Nephron progenitor cell (in vitro differentiated cells): Measurements from ENCODE around the gene MFSD12.

Experiments used
- DNase-seq: peaks from one replicate; pipeline ENCODE4 v3.0.0; 2021
- H3K27ac Mint-ChIP-seq: 2 replicates; pipeline ENCODE4 v1.8.0; 2021; ENCODE audit warnings: mild to moderate bottlenecking, moderate library complexity, mixed read lengths
- H3K27me3 Mint-ChIP-seq: 2 replicates; pipeline ENCODE4 v1.8.0; 2021; ENCODE audit warnings: mild to moderate bottlenecking, low read depth, mixed read lengths; ENCODE audit not compliant: poor library complexity
- H3K36me3 Mint-ChIP-seq: 2 replicates; pipeline ENCODE4 v1.8.0; 2021; ENCODE audit warnings: low read depth, mixed read lengths
- H3K4me1 Mint-ChIP-seq: 2 replicates; pipeline ENCODE4 v1.8.0; 2021; ENCODE audit warnings: mixed read lengths
- H3K4me3 Mint-ChIP-seq: 2 replicates; pipeline ENCODE4 v1.8.0; 2021; ENCODE audit warnings: mild to moderate bottlenecking, moderate library complexity, mixed read lengths
- H3K9me3 Mint-ChIP-seq: 2 replicates; pipeline ENCODE4 v1.8.0; 2021; ENCODE audit warnings: mild to moderate bottlenecking, moderate library complexity, mixed read lengths
- TF ChIP-seq, protein P1 (sequence below): fragments of 200-600 bp; sonication (generic); IDR thresholded peaks from 2 replicates; pipeline ENCODE4 v1.5.0; 2021; ENCODE audit warnings: antibody characterized with exemption

Gene MFSD12

DNA sequence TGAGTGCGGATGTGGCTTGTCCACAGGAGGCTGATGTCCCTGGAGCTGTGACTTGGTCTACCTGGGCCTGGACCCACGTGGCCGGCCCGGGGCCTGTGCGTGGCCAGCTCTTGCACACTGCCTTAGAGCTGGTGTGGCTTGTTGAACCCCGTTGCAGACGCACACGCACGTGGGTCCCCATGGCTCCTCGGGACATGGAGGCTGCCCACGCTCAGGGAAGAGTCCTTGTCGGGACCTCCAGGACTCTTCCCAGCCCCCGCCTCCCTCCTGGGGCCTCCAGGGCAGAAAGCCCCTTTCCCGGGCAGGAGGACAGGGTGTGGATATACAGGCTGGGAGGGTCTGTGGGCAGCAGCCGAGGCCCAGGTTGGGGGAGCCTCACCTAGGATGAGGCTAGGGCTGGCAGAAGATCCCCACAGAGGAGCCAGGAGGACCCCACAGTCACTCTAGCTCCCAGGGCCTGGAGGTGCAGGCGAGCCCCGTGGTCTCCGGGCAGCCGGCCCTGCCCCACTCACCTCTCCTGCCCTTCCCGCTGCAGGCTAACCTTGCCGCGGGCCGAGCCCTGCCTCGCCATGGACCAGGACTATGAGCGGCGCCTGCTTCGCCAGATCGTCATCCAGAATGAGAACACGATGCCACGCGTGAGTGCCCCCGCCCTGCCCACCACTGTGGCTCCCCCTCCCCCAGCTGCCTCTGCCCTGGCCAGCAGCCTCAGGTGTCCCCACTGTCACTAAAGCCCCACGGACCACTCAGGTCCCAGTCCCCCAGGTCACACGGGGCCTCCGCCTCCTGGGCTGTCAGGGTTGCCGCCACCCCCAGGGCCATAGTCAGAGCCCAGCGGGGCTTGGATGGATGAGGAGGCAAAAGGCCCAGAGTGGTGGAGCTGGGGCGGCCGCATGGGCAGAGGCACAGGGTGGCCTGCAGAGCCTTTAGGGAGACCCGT lies 34.7 kb downstream of the MFSD12 start:
- H3K27ac Mint-ChIP-seq: no peak overlapping the region
- no peaks in the 10 kb centered on the region for H3K9me3 Mint-ChIP-seq
- H3K4me3 Mint-ChIP-seq: no peak overlapping the region
- DNase-seq: no peak
- peaks cover 3% of the 10 kb centered on the region for H3K27me3 Mint-ChIP-seq
- peaks cover 26% of the 10 kb centered on the region for H3K36me3 Mint-ChIP-seq
- peaks cover 24% of the 10 kb centered on the region for H3K4me1 Mint-ChIP-seq
- TF ChIP-seq, protein P1, sequence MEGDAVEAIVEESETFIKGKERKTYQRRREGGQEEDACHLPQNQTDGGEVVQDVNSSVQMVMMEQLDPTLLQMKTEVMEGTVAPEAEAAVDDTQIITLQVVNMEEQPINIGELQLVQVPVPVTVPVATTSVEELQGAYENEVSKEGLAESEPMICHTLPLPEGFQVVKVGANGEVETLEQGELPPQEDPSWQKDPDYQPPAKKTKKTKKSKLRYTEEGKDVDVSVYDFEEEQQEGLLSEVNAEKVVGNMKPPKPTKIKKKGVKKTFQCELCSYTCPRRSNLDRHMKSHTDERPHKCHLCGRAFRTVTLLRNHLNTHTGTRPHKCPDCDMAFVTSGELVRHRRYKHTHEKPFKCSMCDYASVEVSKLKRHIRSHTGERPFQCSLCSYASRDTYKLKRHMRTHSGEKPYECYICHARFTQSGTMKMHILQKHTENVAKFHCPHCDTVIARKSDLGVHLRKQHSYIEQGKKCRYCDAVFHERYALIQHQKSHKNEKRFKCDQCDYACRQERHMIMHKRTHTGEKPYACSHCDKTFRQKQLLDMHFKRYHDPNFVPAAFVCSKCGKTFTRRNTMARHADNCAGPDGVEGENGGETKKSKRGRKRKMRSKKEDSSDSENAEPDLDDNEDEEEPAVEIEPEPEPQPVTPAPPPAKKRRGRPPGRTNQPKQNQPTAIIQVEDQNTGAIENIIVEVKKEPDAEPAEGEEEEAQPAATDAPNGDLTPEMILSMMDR: no peak

DNA sequence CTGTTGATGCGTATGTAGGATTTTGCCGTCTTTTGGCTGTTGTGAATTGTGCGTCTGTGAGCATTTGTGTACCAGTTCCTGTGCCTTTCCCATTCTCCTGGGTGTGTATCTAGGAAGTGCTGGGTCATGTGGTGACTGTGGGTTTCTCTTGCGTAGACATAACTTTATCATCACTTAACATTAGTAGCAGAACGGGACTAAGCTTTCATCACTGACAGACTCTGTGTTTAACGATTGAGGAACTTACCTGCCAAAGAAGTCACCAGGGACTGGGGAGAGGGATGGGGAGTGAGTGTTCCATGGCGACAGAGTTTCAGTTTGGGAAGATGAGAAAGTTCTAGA lies 36.3 kb downstream of the MFSD12 start:
- peaks cover 26% of the 10 kb centered on the region for H3K36me3 Mint-ChIP-seq
- no peaks in the 10 kb centered on the region for H3K9me3 Mint-ChIP-seq
- peaks cover 27% of the 10 kb centered on the region for H3K4me1 Mint-ChIP-seq
- TF ChIP-seq, protein P1: no peak
- no peak overlapping the region for H3K4me3 Mint-ChIP-seq
- peaks cover 3% of the 10 kb centered on the region for H3K27me3 Mint-ChIP-seq
- H3K27ac Mint-ChIP-seq: peak overlapping the region; percentile 57
- no peak for DNase-seq

DNA sequence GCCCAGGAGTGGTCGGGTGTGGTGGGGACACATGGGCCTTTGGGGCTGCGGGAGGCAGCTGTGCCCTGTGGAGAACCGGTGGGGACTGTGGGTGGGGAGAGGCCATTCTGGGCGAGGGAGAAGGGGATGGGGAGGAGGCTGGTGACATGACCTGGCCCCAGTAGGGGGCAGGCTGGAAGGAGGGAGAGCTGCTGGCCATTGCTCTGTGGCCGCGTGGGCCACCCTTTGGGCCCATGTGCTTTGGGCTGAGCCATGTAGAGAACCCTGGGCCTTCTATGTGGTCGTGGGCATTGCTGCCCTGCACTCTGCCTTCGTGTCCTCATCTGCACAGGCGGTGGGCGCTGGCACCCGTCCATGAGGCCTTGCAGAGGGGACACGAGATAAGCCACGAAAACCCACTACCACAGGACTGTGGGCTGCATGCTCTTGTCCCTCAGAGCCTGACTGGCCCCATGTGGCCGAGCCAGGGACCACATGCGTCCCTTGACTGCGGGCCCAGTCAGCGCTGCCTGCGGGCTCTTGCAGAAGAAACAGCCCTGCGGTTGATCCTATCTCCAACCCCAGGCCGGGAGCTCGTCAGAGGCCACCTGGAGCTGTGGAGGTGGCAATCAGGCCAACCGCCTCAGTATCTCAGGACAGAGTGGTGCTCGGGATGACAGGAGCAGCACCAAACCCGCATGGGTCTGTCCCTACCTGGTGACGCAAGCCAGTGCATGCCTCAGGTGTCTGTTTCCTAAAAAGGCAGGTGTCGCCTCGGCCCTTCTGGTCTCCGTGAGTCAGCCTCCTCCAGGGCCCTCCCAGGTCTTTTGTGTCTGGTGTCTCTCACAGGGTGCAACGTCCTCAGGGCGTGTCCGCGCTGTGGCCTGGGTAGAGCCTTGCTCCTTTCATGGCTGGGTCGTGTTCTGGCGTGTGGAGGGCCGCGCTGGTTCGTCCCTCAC lies 37.0 kb downstream of the MFSD12 start:
- TF ChIP-seq, protein P1: no peak
- H3K27me3 Mint-ChIP-seq: peaks cover 3% of the 10 kb centered on the region
- H3K36me3 Mint-ChIP-seq: peaks cover 26% of the 10 kb centered on the region
- no peaks in the 10 kb centered on the region for H3K9me3 Mint-ChIP-seq
- H3K4me1 Mint-ChIP-seq: peaks cover 33% of the 10 kb centered on the region
- DNase-seq: no peak
- H3K27ac Mint-ChIP-seq: peak overlapping the region; percentile 57
- no peak overlapping the region for H3K4me3 Mint-ChIP-seq

DNA sequence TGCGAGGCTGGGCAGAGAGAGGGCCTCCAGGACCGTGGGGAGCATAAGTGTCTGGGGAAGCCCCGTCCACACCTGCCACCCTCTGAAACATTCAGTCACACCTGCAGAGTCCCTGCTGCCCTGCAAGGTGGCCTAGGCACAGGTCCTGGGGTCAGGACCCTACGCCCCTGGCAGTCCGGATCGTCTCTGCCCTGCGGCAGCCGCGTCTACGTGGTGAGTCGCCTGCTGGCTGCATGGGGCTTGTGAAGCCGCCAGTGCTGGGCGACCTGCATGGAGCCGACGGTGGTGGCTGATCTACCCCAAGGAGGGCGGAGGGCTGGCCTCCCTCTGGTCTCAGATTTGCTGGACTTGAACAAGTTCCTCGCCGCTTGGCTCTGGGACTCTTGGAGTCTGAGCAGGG lies 38.3 kb downstream of the MFSD12 start:
- no peaks in the 10 kb centered on the region for H3K9me3 Mint-ChIP-seq
- no peak overlapping the region for H3K4me3 Mint-ChIP-seq
- H3K27me3 Mint-ChIP-seq: peaks cover 3% of the 10 kb centered on the region
- no peak for DNase-seq
- peaks cover 40% of the 10 kb centered on the region for H3K4me1 Mint-ChIP-seq
- TF ChIP-seq, protein P1: no peak
- H3K36me3 Mint-ChIP-seq: peaks cover 20% of the 10 kb centered on the region
- H3K27ac Mint-ChIP-seq: no peak overlapping the region

DNA sequence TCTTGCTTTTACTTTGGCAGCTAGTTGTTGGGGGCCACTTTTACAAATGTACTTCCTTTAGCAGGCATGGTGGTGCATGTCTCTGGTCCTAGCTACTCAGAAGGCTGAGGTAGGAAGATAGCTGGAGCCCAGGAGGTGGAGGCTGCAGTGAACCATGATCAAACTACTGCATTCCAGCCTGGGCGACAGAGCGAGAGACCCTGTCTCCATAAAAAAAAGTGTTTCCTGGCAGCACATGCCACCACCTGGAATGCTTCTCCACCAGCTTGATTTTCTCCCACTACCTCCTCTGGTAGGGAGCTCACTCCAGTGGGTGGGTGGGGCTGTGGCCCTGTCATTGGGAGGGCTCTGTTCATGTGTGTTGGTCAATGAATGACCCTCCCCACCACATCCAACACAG lies 38.7 kb downstream of the MFSD12 start:
- peaks cover under 1% of the 10 kb centered on the region for H3K27me3 Mint-ChIP-seq
- no peak overlapping the region for H3K27ac Mint-ChIP-seq
- H3K9me3 Mint-ChIP-seq: no peaks in the 10 kb centered on the region
- TF ChIP-seq, protein P1: no peak
- peaks cover 15% of the 10 kb centered on the region for H3K36me3 Mint-ChIP-seq
- no peak for DNase-seq
- H3K4me3 Mint-ChIP-seq: no peak overlapping the region
- peaks cover 40% of the 10 kb centered on the region for H3K4me1 Mint-ChIP-seq
